Measurements from ENCODE around the gene EYS.

DNA sequence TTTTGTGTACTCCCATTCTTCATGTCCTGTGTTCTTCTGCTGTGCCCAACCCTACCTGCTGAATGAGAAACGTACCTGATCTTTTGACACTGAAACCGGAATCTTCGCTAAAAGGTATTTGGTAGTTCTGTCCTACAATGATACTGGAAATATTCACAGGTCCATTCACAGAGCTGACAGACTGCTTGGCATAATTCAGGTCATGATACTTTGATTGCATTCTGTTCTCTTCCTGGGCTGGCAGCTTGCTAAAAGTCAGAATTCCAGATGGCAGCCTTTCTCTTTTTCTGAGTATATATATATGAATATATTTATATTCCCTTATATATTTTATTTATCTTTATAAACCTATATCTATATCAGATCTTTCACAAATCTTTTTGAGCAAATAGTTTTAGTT is 1696.4 kb downstream of the EYS start:
- no peak for TF ChIP-seq RARB (CRISPR knock-in tag; IDR thresholded peaks at IDR 0.05)
- TF ChIP-seq, protein P1, sequence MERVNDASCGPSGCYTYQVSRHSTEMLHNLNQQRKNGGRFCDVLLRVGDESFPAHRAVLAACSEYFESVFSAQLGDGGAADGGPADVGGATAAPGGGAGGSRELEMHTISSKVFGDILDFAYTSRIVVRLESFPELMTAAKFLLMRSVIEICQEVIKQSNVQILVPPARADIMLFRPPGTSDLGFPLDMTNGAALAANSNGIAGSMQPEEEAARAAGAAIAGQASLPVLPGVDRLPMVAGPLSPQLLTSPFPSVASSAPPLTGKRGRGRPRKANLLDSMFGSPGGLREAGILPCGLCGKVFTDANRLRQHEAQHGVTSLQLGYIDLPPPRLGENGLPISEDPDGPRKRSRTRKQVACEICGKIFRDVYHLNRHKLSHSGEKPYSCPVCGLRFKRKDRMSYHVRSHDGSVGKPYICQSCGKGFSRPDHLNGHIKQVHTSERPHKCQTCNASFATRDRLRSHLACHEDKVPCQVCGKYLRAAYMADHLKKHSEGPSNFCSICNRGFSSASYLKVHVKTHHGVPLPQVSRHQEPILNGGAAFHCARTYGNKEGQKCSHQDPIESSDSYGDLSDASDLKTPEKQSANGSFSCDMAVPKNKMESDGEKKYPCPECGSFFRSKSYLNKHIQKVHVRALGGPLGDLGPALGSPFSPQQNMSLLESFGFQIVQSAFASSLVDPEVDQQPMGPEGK (CRISPR knock-in tag; IDR thresholded peaks at IDR 0.05; ENCODE audit: borderline replicate concordance): no peak

Measured in SK-N-SH treated with all-trans-retinoic acid at 6 μM for 48 hours (cell line).